ENCODE data around the gene CCDC136.

CCDC136 gene

DNA sequence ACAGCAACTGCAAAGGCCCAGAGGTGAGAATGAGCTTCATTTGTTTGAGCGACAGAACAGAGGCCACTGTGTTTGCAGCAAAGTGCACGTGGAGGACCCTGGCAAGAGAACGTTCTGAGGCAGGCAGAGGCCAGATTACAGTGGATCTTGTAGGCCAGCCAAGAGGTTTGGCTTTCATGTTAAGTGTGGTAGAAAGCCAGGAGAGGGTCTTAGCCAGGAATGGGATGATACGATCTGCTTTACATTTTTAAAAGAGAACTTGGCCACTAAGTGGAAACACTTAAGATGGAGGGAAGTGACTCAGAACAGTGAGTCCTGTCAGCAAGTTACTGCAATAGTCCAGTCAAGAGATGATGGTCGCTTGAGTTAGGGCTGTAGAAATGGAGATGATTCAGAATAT is 4.6 kb downstream of the CCDC136 start:
- intact Hi-C loops (cut with DNase I), result loop anchor here (10.0 kb wide), 1 partner anchor 68 kb away; the partner anchor contains the start of gene ATP6V1F
- DNase-seq, result no peak

DNA sequence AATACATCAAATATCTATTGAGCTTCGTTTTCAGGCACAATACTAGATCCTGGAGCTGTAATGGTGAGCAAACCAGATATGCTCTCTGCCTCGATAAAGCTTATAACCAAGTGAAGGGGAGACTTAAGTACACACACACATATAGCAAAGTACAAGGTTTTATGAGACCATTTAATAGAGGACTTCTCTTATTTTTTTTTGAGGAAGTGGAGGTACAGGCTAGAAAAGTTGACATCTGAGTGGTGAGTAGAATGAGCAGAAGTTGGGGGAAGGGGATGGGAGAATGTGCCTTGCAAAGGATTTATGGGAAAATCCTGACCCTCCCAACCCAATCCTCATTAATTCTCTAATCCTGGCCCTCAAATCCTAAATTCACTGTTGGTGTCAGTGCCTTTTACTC is 7.7 kb downstream of the CCDC136 start:
- intact Hi-C loops (cut with DNase I), result loop anchor here (10.0 kb wide), 1 partner anchor 65 kb away; the partner anchor contains the start of gene ATP6V1F
- DNase-seq, result no peak

DNA sequence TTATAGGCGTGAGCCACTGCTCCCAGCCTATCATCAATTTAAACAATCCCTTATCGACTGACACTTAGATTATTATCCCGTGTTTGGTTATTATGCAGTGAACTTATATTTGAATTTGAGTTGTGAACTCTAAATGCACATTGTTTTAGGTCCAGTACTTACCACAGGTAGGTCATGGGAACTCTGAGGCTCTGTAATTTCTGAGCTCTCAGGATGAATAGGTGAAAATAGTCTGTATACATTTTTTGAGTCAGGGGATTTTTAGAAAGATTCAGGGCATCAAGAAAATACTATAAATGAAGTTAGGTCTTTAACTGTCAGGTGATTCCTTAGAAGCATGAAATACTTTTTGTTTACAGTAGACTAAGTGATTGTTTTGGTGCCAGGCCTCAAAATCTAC is 8.8 kb downstream of the CCDC136 start:
- no peak for DNase-seq
- intact Hi-C loops (cut with DNase I), result no loop called here

DNA sequence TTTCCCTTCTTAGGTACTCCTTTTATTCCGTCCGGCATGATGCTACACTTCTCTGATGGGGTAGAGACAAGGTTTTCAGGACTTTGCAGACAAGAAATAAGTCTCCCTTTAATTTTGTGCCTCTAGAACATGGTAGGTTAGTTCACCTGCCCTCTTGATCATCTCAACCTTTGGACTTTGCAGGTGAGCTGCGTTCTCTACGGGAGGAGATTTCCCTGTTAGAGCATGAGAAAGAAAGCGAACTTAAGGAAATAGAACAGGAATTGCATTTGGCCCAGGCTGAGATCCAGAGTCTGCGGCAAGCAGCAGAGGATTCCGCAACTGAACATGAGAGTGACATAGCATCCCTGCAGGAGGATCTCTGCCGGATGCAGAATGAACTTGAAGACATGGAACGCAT is 9.2 kb downstream of the CCDC136 start:
- intact Hi-C loops (cut with DNase I), result no loop called here
- no peak for DNase-seq

DNA sequence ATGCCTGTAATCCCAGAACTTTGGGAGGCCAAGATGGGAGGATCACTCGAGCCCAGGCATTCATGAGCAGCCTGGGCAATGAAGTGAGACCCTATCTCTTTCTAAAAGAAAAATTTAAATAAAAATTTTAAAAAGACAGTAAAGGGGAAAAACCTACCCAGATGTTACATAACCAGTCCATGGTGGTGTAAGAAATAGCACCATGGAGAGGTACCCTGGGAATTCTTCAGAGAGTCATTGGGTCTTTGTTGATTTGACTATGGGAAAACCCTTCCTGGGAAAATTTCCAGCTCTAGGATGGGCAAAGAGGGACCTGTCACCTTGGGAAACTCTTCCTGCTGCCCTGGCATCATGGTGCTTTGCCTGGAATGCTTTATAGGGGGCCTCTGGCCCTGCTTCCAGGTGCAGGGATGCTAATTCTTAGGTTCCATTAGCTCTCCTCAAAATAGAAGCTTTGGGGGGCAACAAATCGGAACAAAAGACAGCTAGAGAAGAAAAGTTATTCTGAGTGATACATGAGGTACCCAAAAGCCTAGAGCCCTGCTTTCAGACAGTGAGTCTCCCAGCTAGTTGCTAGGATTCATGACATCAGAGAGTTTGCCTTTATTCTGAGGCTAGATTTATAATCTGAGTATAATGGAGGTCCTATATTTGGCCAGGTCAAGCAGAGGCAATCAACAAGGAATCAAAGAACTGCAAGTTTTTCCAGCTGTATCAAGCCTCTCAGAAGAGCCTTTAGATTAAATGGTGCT is 10.1 kb downstream of the CCDC136 start:
- no peak for DNase-seq
- intact Hi-C loops (cut with DNase I), result no loop called here

- DNase-seq, result no peak
- intact Hi-C loops (cut with DNase I), result no loop called here
Measured at GRCh38 chr7:128804484-128804883, 12.7 kb downstream of the CCDC136 start.

DNA sequence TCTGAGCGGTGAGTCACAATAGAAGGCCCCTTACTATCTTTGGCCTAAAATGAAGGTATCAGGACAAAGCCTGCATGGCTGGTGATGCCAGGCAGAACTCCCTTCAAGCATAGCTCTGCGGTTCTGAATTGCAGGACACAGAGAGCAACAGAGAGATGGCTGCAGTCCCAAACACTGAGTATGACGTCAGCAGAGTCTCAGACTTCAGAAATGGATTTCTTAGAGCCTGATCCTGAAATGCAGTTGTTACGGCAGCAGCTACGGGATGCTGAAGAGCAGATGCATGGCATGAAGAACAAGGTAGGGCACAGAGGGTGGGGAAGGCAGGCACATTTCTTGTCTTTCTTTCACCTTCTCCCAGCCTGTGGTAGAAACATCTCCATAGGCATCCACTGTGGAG is 13.5 kb downstream of the CCDC136 start:
- intact Hi-C loops (cut with DNase I), result no loop called here
- no peak for DNase-seq

GRCh38 chr7:128807191-128807590 is 15.4 kb downstream of the CCDC136 start:
- intact Hi-C loops (cut with DNase I), result no loop called here

GRCh38 chr7:128809363-128809762 is 17.6 kb downstream of the CCDC136 start:
- DNase-seq, result no peak
- intact Hi-C loops (cut with DNase I), result no loop called here

More at GRCh38 chr7:128807191-128807590, 15.4 kb downstream of the CCDC136 start:
- no peak for DNase-seq

DNA sequence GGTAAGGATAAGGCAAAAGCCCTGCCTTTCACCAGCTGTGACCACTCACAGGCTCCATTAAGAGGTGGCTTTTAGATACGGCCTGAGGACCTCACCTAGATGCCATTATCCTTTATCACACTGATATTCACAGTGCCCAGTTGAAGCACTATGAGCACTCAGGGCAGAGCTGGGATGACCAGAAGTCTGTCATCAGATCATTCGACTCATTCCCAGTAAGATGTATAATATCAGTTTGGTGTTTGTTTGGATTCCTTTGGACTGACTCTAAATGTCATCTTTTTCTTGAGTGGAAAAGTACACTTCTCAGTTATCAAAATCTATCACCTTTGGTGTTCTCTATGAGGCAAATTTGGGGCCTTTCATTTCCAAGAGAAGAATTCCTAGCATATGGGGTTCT is 18.7 kb downstream of the CCDC136 start:
- DNase-seq, result no peak
- intact Hi-C loops (cut with DNase I), result no loop called here

GRCh38 chr7:128810997-128811396 is 19.2 kb downstream of the CCDC136 start:
- no peak for DNase-seq
- intact Hi-C loops (cut with DNase I), result no loop called here

DNA sequence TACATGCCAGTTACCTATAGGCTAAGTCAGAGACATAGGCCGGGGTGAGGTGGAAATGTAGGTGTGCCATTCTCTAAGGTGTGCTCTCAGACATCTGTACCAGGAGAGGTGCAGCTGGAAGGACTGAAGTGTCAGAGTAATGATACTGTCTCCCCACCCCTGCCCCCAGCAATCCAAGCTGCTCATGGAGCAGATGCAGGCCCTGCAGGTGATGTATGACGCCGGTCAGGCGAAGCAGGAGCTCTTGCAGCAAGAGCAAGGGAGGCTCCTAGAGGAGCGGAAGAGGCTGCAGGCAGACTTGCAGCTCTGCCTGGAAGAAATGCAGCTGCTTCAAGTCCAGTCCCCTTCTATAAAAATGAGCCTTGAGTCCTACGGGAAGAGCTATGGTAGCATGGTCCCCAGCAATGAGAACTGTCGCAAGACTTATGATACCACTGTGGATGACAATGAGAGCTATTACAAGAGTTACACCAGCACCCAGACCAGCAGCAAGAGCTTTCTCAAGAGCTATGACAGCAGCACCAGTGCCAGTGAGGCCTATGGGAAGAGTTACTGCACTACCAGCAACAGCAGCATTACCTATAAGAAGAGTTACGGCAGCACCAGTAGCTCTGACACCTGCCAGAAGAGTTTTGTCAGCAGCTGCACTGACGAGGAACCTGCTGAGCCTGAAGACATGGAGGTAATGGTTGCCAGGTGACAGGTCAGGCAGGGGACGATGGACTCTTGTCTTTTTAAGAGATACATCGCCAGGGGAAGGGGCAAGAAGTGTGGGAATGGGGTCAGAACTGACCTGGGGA is 20.1 kb downstream of the CCDC136 start:
- DNase-seq, result no peak
- intact Hi-C loops (cut with DNase I), result no loop called here

GRCh38 chr7:128812514-128813168 is 20.9 kb downstream of the CCDC136 start:
- DNase-seq, result peak in 6 of 42 donors; percentile 19 to 53 (median 38)
- intact Hi-C loops (cut with DNase I), result no loop called here

GRCh38 chr7:128814499-128814898 is 22.7 kb downstream of the CCDC136 start:
- intact Hi-C loops (cut with DNase I), result no loop called here
- peak in 41 of 42 donors; percentile 43 to 88 (median 73) for DNase-seq

DNA sequence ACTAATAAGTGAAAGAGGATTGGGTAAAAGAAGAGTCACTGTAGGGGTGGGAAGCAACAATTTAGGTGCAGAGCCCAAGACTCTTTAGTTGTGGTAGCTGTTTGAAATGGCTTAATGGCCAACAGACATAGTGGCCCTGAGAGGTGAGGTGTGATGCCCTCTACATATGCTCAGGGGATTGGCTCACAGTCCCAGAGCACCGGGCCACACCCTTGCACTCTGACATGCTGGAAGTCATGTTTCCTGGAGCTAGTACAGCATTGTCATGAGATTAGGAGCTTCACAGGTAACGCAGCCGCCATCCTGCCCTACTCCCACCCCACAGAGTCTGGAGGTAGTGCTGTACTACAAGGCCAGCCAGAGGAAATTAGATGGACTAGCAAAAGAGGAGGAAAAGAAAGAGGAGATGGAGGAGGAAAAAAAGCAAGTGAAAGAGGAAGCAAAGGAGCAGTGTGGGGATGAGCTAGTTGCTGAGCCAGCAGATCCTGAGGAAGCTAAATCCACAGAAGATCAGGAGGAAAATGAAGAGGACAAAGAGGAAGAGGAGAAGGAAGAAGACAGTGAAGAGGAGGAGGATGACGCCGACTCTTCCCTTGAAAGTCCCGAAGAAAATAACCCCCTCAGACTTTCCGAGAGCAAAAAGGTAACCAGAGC is 23.6 kb downstream of the CCDC136 start:
- no peak for DNase-seq
- intact Hi-C loops (cut with DNase I), result no loop called here

DNA sequence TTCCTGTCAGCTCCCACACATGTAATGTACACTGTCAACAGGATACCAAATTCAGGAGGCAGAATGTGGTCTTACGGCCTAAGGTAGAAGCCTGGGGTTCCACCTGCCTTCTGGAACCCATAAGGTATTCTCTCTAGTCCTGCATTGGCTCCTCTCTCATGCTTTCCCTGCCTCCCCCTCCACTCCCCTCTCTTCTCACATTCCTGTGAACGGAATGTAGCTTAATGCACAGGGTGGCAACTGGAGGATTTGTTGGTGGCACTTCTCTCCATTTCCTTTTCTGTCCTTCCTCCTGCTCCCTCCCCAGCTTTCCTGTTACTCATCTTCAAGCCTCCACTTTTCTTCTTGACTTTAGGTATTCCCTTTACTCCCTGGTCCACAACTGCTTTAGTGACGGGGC is 26.9 kb downstream of the CCDC136 start:
- DNase-seq, result no peak
- intact Hi-C loops (cut with DNase I), result no loop called here

DNA sequence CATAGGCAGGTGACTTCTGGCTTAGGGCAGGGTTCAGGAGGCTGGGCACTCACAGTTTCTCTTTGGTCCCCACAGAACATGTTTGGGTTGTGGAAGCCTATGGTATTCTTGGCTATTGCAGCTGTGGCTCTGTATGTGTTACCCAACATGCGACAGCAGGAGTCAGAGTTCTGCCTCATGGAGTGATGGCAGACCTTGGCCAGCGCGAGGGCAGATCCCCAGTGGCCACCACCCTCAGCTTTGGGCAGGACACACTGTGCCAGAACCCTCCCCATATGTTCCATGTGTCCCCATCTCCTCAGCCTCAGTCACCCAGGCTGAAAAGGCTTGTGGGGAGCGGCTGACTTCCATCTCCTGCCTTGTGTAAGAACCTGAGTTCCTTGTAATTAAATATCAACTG is 30.0 kb downstream of the CCDC136 start:
- intact Hi-C loops (cut with DNase I), result no loop called here
- no peak for DNase-seq

- no peak for DNase-seq
- intact Hi-C loops (cut with DNase I), result no loop called here
Measured at GRCh38 chr7:128826512-128826911, 34.7 kb downstream of the CCDC136 start.

DNA sequence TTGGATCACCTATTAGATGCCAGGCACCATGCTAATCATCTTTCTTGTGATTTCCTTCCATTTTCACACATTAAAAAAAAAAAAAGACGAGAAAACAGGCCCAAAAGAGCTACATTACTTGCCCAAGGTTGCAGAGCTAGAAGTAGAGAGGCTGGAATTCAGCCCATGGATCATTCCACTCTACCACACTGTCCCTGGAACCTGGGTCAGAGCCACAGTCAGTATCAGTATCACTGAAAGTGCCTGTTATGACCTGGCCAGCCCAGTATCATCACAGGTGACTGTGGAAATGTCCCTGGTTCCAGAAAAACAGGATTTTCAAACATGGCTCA is 35.1 kb downstream of the CCDC136 start:
- no peak for DNase-seq
- intact Hi-C loops (cut with DNase I), result no loop called here
